HG03045 (cell line): ENCODE data around the gene SARM1.
A peak's percentile ranks its signal among the peaks of the same experiment; 100 is the strongest.

Experiments used
- ATAC-seq: cut with Tn5 transposase; IDR thresholded peaks from one replicate; pipeline ENCODE4 v1.9.1; 2021; ENCODE audit warnings: mild to moderate bottlenecking, moderate library complexity; ENCODE audit not compliant: unreplicated experiment

Gene SARM1

DNA sequence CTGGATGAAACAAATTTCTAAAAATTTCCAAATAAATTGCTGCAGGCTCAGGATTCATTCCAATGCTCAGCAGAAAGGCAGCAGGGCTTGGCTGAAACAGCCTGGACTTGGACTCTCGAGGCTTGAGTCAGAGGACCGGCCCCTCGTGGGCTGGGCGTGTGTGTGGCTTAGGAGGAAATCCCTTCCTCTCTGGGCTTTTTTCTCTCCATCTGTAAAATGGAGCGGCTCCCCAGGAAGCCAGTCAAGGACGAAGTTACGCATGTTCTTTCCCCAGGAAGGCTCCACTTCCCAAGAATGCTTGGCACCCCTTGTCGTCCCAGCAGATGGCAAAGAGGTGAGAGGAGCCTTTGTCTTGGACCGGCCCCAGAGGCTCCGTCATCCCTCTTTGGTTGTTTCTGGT is 21.0 kb downstream of the SARM1 start:
- no peak for ATAC-seq

DNA sequence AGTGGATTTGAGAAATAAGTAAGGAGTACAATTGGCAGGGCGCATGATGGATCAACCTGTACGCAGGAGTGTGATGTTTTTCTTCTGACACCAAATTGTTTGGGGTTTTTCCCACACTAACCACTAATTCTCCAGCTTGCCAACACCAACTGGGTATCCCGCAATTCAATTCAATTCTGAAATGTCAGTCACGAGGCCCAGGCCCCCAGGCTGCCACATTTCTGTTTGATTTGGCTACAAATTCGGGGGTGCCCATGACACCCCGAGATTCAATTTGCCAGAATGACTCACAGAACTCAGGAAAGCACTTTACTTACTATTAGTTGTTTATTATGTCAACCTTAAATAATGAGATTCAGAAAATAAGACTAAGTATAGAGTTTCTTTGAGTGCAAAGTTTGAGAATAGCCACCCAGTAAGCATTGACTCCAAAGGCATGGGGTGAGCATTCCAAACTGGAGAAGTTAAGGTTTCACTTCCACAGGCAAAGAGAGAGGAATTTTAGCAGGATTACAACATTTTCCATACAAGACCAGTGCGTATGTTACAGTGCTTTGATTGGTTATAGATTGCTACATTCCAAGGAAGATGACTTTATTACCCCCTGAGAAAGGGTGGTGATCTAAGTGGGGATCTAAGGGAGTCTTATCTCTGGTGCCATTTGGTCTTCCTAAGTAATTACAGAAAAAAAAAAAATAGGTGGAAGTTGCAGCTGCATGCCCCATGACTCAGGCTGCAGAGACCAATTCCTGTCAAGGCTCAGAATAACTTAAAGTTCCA is 23.0 kb downstream of the SARM1 start:
- ATAC-seq: no peak

DNA sequence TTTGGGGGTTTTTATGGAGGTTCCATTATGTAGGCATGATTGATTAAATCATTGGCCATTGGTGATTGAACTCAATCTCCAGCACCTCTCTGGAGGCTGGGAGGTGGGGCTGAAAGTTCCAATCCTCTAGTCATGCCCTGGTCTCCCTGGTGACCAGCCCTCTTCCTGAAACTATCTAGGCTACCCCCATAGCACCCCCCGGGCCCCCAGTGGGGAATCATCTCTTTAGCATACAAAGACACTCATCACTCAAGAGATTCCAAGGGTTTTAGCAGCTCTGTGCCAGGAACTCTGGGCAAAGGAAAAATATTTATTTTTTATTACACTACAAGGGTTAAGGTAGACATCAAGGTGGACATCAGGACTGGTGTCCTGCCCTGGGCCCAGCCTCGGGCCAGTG is 23.9 kb downstream of the SARM1 start:
- ATAC-seq: no peak

DNA sequence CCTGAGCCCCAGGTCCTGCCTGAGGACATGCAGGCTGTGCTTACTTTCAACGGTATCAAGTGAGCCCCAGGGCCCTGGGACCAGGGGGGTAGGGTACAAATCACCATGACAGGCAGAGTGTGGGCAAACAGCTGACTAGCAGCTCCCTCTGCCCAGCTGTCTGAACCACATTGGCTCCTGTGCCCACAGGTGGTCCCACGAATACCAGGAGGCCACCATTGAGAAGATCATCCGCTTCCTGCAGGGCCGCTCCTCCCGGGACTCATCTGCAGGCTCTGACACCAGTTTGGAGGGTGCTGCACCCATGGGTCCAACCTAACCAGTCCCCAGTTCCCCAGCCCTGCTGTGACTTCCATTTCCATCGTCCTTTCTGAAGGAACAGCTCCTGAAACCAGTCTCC is 24.5 kb downstream of the SARM1 start:
- no peak for ATAC-seq

DNA sequence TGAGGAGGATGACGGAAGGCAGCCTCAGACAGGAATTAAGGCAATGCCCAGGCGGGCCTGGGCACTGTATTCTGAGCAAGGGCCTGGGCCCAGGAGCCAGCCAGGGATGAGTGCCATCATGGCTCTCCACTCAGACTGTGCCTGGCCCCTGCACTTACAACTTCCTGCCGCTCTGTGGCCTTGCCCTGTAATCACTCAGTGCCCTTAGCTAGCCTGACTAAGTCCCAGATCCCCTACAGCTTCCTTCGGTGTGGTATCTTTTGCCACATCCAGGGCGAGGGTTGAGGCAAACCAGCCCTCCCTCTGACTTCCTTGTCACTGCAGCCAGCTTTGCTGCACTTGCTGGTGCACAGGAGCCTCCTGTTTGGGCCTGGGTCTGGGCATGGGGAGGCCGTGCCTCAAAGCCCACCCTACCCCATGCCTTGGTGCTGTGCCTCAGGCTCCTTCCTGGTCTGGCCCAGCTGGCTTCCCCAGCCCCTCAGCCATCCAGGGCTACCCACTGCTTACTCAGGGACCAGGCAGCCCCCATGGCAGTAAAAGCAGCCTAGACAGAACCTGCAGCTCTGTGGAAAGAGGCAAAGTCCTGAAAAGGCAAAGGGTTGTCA is 25.2 kb downstream of the SARM1 start:
- no peak for ATAC-seq

DNA sequence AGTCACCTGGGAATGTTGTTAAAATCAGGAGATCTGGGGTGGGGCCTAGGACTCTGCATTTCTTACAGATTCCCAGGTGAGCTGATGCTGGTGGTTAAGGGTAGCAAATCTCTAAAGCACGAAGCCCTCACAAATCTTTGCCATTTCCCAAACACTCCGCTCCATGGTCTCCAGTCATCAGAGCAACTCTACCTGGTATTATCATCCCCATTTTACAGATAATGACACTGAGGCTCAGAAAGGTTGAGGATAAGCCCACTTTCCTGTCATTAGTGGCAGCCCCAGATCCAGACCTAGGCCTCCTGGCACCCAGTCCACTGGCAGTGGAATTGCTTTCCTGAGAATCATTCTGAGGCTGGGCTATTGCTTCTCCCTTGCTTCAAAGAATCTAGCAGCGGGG is 25.8 kb downstream of the SARM1 start:
- ATAC-seq: no peak

DNA sequence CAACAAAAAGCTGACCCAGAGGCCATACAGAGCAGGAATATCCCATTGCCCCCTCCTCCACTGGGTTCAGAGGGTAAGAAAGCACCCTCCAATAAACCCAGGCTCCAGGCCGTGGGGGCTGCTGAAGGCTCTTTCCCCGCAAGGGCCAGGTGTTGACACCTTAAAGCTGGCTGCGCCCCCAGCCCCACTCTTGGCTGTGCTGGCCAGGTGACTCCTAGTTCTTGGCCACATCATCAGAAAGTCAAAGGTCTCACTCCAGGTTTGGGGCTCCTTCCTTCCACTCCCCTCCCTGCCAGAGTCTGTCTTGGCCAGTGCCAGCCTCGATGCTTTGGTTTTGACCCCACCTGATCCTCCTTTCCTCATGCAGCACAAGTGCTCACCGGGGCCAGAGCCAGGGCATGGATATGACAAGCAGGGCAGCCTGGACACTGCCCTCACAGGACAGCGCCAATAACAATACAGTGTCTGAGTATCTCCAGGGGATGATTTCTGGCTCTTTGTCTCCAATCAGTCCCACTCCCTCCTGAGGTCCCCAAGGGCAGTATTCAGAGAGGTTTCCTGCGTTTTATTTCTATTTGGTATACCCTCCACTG is 26.3 kb downstream of the SARM1 start:
- ATAC-seq: no peak

DNA sequence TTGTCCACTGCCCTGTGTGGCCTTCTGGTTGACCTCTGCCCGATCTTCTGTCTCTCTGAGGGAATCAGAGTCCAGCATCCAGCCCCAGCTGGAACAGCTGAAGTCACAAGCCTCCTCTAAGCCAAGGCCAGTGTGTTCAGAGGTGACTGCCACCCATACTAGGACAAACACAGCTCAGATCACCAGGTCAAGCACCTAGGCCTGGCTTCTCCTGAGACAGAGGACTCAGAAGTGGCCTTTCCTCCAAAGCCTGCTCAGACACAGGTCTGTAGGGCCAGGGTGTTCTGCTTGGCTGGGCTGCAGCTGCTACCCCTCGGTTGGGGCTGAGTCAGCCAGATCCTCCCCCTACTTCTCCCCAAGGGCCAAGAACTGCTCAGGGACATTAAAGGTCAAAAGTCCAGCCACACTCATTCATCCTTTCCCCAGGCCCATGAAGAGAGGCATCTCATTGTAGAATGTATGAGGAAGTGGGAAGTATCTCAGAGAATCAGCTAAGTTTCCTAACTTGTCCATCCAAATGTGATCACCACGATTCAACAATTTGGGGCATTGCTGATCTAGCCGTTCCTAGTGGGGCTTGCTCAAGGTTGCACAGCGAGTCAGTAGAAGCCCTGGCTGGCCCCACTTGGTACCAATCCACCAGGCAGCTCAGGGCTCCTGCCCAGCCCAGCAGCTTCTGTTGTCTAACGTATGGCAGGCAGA is 26.9 kb downstream of the SARM1 start:
- no peak for ATAC-seq

DNA sequence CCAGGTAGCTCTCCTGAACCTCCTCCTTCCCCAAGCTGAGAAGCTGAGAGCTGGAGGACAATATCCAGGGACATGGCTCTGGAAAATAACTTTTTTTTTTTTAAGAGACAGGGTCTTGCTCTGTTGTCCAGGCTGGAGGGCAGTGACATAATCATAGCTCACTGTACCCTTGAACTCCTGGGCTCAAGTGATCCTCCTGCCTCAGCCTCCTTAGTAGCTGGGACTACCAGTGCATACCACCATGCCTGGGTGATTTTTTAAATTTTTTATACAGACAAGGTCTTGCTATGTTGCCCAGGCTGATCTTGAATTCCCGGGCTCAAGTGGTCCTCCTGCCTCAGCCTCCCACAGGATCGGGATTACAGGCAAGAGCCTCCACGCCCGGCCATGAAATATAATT is 28.3 kb downstream of the SARM1 start:
- no peak for ATAC-seq

DNA sequence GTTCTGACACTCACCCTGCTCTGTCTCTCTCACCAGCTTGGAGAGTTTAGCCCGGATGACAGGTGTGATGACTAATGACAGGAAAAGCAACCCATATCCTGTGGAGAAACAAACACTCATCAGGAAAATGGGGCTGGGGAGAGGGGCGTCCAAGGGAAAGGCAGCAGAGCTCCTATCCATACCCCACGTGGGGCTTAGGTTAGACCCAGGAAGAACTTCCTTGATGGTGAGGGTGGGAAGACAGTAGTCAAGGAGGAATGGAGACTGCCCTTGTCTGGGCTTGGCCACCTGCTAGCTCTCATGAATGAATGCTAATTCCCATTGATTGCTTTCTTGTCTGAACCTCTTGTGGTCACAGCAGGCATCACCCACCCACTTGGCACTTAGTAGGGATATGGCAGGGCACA is 30.7 kb downstream of the SARM1 start:
- no peak for ATAC-seq

DNA sequence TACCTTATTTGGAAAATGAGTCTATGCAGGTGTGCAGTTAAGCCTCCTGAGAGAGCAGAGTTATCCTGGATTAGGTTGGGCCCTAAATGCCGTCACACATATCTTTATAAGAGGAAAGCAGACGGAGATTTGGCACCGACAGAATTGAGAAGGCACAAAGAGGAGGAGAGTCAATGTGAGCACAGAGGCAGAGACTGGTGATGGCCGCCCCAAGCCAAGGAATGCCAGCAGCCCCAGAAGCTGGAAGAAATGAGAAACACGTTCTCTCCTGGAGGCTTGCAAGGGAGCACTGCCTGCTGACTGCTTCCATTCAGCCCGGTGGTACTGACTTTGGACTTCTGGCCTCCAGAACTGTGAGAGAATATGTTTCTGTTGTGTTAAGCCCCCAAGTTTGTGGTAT is 31.4 kb downstream of the SARM1 start:
- no peak for ATAC-seq

DNA sequence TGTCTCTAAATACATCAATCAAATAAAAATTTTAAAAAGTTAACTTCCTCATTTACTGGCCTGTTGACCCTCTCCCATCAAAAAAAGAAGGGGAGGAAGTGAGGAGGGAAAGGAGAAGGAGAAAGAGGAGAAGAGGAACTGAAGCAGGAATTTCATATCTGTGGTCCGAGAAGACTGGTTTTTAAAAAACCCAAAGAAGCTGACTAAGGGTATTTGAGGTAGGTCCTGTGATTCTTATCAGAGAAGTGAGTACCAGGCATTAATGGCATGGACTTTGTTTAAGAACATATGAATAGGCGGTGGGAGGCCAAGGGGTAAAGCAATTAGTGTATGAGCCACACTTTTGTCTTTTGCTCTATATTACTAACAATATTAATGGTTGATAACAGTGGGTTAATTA is 32.5 kb downstream of the SARM1 start:
- ATAC-seq: no peak

DNA sequence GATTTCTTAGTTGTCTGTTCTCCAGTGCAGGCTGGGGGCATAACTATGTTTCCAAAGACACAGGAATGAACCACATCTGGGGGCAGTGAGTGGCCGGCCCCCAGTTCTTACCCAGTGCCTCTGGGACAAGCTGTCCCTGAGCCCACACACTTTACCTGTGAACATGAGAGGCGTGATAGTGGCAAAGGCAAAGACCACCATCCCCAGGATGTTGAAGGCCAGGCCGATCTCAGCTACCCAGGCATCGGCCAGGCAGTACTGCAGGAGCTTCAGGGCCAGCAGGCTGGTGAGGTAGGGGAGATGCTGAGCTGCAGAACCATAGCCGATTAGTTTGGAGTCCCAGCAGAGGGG is 32.9 kb downstream of the SARM1 start:
- no peak for ATAC-seq

DNA sequence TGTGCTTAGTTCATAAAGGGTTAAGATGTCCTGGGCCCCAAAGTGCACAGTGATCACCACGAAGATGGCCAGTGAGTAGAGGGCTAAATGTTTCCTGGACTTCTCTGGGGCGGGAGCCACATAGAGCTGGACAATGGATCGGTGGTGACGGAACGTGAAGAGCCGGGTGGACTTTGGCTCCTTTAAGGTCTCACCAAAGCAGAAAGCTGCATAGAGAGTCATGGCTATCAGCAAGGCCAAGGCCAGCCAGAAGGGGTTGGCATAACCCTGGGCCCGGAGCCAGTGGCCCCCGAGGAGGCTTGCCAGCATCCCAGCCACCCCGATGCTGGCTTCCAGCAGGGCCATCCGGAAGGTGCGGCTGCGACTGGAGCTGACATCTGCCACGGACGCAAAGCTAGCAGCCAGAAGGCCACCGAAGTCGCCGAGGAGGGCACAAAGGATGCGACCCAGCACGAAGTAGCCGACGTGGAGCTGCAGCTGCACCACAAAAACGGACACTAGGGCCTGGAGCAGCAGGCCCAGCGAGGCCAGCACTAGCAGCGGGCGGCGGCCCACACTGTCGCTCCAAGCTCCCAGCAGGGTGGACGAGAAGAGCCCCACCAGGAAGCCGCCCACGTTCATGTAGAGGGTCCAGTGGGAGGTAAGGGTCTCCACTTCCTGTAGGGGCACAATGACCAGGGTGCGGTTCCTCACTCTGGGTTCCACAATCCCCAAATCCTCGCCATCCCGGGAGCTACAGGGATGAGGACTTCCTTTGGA is 33.5 kb downstream of the SARM1 start:
- ATAC-seq: no peak

DNA sequence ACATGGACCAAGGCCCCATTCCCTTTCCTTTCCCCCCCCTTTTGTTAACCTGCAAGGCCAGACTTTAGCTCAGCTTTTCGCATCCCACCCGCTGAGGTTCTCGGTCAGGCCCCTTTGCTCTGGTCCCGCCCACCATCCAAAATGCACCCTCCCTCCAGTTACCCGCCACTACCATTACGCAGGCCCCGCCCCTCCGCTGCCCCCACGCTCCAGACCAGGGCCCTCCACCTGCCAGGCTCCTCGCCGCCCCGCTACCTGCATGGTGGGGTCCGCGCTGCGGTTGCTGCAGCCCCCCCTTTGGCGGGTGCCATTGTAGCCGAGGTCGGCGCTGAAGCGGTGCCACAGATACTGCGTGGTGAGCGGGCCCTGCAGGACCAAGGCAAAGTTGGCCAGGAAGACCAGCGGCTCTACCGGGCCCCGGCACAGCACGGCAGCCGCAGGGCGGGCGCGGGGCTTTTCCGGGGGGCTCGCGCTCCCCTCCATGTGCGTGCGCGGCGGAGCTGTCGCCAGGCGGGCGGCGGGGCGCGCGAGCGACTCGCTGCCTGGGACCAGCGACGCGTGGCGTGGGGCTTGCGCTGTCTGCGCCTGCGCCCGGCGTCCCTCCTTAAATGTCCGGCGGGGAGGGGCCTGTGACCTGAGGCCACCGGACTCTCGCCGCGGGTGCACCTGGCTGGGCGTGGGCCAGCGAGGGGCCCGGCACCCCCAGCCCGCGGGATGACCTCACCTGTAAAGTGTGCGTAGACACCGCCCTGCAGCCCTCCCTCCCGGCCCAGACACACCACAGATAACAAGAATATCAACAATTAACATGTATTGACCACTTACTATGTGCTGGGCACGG is 34.4 kb downstream of the SARM1 start, which contains the start of gene SLC46A1:
TSS of gene SLC46A1 (minus strand) at position 581 of the 841 bp plus-strand sequence. CDS start at position 483, 98 bp downstream.
- ATAC-seq: peak; percentile 65

DNA sequence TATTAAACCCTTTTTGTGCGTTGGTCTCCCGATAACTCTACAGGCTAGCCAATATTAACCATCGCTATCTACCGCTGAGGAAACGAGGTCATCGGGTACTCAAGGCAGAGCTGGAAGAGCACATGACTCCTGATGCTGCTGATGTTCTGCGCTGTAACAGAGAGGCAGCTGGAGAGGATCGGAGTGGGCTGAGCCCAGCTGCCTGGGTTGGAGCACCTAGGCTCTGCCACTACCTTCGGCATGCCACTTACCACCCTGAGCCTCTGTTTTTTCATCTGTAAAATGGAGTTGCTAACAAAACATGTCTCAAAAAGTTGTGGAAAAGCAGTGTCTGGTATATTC is 35.0 kb downstream of the SARM1 start:
- ATAC-seq: no peak

DNA sequence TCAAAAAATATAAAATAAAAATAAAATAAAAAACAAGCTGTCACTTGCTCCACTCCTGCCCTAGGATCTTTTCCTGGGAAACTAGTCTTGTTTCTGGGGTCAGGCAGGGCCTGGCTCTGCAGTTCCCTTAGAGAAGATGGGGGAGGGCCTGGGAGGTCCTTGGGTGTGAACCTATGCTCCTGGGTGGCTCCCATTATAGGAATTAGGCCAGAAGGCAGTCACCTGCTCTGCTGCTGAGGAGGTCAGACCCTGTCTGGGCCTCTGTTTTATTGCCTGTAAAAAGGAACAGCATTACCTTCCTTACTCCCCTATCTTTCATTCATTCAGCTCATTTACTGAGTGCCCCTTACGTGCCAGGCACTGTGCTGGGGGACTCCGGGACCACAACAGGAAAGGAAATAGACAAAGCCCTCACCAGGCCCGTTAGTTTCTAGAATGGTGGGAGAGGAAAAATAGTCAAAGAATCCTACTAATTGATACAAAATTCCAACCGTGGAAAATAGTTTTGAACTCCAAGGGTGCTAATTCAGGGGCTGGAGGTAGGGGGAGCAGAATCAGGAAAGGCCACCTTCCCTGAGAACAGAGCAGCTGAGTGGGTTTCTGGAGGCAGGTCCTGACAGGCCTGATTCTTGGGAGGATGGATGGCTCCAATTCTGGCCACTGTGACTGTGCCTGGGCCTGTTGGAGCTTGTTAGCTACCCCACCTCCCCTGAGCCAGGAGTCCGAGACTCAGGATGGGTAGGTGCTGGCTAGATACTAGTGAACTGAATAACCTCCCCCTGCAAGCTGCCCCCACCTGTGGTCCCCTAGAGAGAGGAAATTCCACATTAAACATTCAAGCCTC is 35.9 kb downstream of the SARM1 start:
- no peak for ATAC-seq

DNA sequence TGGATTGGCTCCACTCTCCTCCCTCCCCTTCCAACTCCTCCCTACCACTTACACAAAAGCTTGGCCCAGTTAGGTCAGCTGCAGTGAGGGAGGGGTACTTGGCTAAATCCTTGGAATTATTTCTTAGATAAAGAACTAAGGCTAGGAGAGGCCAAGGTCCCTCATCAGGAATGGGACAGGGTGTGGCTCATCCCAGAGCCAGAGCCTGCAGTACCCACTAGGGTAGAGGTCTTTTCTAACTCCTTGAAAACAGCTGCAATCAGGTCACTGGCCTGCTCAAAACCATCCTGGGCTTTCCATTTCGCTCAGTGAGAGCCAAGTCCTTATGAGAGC is 36.4 kb downstream of the SARM1 start:
- ATAC-seq: no peak

DNA sequence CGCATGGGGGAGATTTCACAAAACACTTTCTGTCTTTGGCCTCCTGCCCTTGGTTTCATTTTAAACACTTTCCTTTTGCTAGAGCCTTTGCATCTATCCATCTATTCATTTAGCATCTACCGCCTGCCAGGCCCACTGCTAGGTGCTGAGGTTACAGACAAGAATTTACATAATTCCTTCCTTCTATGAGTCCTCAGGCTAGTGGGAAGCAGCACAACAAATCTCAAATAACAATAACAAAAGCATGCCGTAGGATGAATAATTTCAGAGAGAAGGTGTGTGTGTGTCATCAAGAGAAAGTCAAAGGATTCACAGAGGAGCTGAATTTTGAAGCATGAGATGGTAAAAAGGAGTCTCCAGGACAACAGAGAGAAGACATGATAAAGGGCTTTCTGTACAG is 40.6 kb downstream of the SARM1 start:
- ATAC-seq: no peak

DNA sequence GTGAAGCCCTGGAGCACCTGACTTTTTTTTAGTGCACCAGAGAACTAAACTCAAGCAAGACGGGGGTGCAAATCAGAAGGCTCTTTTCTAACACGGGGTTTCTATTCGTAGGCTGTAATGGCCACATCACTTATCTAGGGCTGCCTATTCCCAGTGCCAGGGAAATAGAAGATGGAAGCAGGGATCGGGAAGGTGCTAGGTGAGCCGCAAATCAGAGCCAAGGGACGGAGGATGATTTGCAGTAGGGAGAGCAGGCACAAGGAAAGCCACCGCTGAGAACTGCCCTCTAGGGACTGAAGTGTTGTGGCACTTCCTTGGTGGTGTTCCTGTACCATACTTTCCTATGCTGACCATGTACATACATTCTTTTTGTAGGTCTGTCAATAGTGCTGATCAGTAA is 42.3 kb downstream of the SARM1 start:
- ATAC-seq: no peak
